NCI-H1417 treated with DMSO at 0.1 percent for 48 hours (cell line): Measurements from ENCODE around the gene POLR2I.
"Not testable (repeated sequence)": the region's sequence is repeated elsewhere in the genome, so short reads cannot be mapped to it uniquely, and the experiment has no call there.

Experiments used
- DNase-seq: peaks from one replicate; lab custom pipeline; 2025; lab: John Stamatoyannopoulos, UW

The POLR2I gene

DNA sequence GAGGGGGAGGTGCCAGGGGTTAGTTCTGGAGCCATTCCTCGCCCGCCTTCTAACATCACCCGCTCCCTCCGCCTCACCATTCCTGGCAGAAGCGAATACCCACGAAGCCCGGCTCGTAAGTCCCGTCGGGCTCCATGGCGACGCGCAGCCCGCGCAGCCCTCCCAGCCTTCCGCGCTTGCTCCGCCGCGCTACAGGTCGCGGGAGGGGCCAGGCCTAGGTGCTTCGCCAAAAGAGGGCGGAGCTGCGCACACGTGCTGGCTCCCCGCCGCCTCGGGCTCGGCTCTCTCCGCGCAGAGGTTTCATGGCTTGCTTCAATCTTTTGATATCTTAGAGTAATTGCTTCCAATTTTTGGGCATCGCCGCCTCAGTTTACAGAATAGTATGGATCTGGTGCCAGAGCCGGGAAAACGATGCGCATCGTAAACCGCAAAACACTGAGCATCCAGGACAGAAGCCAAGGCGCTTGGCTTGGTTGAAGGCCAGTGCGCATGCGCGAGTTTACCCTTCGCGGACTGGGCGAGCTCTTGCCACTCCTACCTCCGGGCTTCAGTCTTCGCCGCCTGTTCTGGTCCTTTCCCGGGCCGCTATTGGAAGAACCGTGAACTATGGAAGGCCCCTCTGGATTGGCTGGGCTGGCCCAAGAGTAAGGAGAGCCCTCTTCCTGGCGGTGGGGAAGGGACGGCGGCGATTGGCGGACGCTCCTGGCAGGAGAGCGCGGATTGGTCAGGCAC is at the start of gene POLR2I:
Gene POLR2I (minus strand): TSS at position 155 of the 732 bp plus-strand sequence. CDS start 19 bp downstream, at position 136.
- peak; percentile 97 for DNase-seq

DNA sequence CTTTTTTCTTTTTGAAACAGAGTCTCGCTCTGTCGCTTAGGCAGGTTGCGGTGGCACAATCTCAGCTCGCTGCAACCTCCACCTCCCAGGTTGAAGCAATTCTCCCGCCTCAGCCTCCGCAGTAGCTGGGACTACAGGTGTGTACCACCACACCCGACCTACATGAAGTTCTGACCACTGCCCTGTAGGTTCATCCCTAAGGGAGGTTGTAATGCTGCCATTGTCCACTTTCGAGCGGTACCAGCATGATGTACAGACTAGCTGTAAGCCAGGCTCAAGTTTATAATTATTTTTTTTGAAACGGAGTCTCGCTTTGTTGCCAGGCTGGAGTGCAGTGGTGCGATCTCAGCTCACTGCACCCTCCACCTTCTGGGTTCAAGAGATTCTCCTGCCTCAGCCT is 49.1 kb upstream of the POLR2I start:
- no peak for DNase-seq

DNA sequence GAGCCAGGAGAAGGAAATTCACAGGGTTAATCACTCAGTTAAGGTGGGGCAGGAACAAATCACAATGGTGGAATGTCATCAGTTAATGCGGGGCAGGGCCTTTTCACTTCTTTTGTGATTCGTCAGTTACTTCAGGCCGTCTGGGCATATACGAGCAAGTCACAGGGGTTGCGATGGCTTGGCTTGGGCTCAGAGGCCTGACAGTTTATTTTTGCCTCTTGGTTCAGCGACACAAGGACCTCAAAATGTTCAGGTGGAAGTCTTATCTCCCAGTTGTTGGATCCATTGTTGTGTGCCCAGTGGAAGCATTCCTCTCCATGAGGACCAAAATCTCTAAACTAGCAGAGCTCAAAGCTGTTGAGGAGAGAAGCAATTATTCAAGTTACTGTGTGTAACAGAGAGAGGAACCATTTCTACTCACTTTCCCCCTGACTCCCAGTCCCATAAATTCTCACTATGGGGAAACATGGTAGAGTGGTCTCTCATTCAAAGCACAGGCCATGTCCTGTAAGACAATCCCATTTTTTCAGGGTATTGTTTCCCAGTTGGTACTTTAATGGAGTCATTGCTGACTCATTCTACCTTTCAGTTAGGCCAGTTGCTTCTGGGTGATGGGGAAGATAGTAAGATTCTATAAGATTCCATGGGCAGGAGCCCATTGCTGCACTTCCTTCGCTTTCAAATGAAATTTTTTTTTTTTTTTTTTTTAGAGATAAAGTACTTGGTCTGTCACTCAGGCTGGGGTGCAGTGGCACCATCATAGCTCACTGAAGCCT is 46.3 kb upstream of the POLR2I start:
- no peak for DNase-seq

DNA sequence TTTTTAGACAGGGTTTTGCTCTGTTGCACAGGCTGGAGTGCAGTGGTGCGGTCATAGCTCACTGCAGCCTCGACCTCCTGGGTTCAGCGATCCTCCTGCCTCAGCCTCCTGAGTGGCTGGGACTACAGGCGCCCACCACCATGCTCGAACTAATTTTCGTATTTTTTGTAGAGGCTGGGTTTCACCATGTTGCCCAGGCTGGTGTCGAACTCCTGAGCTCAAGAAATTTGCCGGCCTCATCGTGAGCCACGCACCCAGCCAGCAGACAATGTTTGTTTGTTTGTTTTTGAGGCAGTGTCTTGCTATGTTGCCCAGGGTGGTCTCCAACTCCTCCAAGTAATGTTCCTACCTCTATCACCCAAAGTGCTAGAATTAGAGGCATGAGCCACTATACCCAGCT is 38.5 kb upstream of the POLR2I start:
- DNase-seq = no peak

DNA sequence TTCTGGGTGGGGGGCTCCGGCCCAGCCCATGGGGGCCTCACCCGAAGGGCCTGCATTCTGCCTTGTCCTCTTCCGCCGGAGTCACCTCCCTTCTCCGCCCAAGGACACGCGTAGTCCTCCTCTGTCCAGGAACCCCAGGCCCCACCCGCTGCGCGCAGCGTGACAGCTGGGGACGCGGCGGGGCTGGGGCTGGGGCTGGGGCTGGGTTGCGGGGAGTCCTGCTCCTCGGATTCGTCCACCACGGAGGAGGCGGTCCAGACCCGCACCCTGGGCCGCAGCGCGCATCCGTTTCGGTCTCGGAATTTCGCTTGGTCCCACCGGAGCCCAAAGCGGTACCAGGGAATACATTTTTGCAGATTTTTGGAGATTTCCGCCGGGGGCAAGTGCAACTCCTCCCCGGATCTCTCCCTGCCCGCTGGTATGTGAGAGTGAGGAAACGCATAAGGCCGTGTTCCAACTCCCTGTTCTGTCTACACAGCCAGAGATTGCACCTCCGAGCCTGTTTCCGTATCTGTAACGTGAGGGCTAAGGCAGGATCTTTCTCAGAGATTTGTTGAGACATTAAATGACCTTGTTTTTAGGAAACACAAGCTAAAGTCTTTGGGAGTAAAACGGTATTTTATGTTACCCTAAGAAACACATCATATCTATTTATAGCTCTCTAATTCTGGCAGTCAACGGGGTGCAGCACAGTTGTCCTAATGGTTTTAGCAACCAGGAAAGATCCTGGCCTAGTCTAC is 37.8 kb upstream of the POLR2I start, which contains the start of gene COX7A1:
Gene COX7A1 (minus strand): TSS at position 96 of the 740 bp plus-strand sequence. CDS start 40 bp downstream, at position 56.
- DNase-seq = no peak

DNA sequence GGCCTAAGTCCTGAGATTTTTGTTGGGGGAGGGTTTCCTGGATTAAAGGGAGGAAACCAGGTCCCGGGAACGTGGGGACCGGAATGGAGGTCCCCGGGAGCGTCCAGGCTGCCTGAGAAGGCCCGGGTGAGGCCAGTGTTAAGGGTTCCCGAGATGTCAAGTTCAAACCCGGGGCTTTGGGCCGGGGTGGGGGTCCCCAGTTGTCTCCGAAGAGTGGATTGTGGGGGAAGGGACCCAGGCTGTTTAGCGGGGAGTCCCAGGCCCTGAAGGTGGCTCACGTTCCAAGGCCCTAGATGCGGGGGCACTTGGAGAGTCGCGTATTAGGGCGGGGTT is 37.3 kb upstream of the POLR2I start:
- no peak for DNase-seq

DNA sequence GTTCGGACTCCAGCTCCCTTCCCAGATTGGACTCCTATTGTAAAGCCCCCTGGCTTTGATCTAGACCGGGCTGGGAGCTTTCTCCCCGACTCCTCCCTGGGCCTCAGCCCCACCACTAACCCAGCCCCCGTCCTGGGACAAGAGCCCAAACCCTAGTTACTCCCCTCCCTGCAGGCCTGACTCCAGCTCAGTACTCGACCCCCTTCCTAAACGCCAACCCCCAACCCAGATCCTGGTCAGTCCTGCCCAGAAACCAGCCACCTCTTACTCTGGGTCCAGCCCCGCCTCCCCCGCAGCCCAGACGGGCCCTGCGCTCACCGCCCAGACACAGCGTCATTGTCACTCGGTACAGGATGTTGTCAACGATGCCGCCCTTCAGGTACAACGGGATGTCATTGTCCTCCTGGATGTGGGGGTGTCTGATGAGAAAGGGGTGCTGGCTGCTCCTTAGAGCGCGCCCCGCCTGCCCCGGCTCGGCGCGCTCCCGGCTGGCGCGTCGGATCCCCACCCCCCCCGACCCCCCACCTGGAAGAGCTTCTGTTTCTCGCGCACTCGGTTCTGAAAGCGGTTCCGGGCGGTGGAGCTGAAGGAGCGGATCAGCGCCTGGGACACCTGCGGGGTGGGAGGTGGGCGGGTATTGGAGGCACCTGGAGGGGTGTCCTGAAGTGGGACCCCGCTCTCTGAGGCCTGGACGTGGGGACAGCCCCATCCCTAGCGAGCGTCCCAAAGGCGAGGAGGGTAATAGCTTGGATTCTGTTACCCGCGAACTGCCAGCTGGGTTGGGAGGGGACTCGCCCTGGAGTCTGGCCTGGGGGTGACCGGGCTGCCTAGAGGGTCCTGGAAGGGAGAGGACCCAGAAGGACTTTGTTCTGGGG is 36.7 kb upstream of the POLR2I start:
- DNase-seq = no peak

DNA sequence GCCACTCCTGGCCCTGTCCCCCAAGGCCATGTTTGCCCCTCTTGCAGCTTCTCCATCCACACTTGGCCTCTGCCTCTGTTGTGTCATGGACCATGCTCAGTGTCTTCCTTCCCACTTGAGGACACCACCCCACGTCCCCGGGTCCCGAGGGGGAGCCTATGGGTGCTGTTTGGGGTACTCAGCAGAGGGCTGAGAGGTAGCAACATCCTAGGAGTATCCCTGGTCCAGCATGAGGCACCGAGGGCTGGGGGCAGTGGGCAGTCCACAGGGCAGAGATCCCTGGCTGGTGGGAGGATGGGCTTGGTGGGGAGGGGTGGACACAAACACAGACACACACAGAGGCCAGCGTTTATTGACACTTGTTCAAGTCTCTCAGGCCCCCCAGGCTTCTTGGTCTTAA is 35.9 kb upstream of the POLR2I start:
- DNase-seq = no peak

DNA sequence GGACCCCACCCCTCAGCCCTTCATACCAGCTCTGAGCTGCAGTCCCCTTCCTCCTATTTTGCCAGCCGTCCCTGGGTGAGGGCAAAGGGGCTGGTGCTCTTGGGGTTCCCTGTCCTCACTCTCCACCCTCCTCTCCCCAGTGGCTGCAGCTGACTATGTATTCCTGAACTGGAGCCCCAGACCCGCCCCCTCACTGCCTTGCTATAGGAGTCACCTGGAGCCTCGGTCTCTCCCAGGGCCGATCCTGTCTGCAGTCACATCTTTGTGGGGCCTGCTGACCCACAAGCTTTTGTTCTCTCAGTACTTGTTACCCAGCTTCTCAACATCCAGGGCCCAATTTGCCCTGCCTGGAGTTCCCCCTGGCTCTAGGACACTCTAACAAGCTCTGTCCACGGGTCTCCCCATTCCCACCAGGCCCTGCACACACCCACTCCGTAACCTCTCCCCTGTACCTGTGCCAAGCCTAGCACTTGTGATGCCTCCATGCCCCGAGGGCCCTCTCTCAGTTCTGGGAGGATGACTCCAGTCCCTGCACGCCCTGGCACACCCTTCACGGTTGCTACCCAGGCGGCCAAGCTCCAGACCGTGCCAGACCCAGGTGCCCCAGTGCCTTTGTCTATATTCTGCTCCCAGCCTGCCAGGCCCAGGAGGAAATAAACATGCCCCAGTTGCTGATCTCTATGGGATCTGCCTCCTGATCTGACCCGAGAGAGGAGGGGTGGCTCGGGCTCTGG is 35.2 kb upstream of the POLR2I start:
- DNase-seq = no peak

DNA sequence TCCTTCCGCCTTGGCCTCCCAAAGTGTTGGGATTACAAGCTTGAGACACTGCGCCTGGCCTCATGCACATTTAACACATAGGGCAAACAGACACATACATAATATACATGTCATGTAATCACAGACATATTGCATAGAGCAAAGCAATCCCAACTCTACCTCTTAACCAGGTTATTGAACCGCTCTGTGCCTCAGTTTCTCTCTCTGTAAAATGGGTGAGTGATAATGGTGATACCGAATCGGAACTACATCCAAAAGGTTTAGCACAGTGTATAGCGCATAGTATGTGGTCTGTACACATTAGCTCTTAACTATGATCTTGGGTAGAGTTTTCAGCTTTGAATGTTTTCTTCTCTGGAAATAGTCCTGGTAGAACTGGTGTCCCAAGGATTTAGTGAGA is 29.9 kb upstream of the POLR2I start:
- DNase-seq = no peak

DNA sequence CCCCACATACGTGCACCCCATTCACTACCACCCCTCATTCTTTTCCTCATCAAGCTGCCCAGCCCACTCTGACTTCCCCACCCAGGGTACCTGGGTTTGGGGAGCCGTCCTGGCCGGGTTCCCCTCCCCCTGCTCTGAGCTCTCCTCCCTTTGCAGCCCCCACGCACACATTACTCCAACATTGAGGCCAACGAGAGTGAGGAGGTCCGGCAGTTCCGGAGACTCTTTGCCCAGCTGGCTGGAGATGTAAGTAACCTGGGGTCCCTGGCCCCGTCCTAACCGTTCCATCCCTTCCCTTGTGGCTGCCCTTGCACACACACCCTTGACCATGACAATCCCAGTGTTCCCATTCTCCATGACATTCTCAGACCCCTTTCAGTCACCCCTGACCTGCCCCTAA is 27.8 kb upstream of the POLR2I start:
- no peak for DNase-seq

DNA sequence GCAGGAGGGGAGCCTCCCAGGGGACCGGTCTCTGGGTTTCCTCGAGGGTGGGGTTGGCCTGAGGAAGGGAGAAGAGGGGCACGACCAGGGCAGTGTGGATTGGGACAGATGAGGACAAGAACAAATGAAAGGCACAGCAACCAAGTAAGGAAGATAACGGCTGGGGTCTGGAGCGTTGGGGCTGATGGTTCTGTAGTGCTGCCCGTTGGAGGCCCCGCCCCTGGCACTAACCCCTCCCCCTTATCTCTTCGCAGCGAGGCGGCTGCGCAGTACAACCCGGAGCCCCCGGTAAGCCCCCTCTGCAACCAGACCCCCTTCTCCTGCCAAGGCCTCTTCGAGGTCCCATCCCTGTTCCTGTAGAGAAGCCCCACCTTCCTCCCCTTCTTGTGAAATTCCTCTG is 27.4 kb upstream of the POLR2I start:
- DNase-seq = no peak

DNA sequence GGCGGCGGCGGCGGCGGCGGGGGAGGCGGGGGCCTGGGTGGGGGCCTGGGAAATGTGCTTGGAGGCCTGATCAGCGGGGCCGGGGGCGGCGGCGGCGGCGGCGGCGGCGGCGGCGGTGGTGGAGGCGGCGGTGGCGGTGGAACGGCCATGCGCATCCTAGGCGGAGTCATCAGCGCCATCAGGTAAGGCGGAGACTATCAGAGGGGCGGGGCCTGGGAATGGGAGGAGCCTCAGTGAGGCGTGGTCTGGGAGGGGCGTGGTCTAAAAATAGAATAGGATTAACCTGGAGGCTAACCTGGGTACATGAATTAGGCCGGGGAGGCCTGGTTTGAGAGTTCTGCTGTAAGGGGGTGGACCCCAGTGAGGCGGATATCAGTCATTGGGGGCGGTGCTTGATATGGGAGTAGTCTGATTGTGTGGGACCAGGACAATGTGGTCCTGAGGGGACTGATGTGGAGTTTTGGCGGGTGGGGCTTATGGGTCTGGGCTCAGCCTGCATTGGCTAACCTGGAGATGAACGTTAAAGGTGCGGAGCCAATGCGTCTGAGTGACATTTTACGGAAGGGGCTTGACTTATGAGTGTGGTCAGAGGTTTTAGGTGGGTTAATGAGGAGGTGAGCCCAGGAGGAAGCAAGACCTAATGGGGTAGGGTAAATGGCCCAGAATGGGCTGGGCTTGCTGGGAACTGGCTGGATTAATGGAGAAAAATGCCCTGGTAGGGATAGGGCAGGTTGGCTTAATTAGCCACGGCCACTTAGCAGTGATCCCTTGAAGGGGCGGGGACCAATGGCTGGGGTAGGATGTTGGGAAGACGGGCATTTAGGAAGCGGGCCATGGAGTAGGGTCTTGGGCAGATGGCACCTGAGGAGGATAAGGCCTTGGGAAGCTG is 26.6 kb upstream of the POLR2I start:
- DNase-seq = peak; percentile 28

DNA sequence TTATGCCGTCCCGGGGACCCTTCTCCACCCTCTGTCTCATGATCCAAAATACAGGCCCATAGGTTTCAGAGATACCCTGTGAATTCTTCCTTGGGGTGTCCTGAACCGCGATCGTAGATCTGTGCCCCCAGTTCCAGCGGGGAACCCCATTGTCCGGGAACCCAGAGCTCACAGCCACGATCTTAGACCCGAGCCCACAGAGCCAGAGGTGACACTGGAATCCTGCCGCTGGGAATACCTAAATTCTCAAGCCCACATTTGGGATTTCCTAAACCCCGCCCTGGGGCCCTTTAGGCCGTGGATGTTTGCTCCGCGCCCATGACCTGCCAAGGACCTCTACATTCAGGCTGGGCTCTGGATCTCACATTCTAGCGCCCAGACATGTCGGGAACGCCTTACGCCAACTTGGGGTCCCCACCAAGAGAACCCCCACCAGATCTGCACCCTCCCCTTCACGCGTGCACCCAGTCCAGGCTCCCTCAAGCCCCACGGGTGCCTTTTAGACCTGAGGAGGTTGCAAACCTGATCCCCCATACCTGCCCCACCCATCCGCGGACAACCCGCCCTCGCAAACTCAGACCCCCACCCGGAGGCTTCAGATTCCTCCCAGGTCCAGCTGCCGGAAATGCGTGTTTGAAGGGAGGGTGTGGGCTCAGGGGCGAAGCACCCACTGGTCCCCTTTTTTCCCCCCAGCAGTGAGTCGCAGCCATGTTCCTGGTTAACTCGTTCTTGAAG is 25.8 kb upstream of the POLR2I start:
- no peak for DNase-seq

DNA sequence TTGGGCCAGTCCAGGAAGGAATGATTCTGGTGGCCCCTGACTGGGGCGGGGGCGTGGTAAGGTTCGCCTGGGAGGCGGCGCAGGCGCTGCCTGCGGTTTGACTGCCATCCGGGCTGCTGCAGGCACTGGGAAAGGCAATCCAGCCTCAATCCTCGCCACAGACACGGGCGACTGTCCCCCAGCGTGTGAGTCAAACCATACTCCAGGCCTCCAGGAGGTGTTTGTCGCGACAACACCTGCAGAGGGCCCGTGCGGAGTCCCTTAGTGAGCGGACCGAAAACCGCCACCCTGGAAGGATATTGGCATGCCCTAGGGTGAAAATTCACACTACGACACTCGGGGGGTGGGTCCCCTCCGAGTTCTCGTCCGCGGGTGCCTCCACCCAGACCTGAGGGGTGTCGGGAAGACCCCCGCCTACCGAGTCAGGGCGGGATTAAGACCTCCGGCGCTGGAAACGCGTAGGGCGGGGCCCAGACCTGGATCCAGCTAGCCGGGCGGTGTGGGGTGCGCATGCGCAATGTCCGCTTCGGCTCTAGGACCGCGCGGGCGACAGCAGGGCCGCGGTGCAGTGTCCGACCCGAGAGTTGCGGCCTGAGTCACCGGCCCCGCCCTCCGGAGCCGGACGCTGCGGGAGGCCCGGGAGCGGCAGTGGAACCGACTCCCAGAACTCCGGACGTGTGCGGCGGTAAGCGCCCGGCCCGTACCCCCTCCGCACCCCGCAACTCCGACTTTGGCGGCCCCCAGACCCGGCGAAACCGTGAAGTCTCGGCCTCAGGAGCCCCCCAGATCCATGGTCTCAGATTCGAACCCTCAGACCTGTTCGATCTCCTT is 25.0 kb upstream of the POLR2I start, which contains the start of gene CAPNS1:
Gene CAPNS1 (plus strand): TSS at position 594 of the 831 bp plus-strand sequence. CDS start 946 bp downstream, outside the sequence.
- DNase-seq = peak; percentile 65

DNA sequence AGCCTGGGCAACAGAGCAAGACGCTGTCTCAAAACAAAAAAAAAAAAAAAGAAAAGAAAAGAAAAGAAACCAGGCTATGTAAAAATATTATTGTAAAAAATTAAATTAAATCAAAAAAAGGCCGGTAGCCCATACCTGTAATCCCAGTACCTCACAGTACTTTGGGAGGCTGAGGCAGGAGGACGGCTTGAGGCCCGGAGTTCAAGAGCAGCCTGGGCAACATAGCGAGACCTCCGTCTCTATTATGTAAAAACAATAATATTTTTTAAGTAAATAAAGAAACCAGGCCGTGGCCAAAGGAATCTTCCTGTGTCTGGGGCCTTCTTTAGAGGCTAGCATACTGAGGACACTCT is 24.4 kb upstream of the POLR2I start:
- DNase-seq = no peak

DNA sequence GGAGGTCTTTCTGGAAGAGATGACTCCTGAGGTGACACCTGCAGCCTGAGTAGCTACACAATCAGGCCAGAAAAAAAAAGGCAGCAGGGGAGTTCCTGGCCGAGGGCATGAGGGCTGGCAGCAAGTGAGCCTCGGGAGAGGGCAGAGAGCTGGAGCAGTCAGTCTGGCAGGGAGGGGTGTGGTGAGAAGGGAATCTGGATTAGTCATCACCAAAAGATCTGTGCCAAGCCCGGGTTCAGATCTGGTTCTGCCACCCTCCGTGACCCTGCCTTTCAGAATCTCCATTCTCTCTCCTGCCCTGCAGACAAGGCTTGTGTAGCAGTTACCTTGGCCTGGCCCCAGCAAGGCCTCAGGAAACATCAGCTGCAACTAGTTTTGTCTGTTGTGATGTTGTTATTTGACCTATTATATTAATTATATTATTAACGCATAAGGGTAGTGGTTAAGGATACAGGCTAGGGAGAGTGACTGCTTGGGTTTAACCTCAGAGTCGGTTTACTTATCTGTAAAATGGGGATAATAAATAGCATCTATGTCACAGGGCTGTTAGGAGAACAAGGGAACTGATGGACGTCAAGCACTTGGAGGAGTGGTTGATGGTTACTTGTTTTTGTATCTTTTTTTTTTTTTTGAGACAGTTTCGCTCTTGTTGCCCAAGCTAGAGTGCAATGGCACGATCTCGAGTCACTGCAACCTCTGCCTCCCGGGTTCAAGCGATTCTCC is 22.4 kb upstream of the POLR2I start:
- no peak for DNase-seq

DNA sequence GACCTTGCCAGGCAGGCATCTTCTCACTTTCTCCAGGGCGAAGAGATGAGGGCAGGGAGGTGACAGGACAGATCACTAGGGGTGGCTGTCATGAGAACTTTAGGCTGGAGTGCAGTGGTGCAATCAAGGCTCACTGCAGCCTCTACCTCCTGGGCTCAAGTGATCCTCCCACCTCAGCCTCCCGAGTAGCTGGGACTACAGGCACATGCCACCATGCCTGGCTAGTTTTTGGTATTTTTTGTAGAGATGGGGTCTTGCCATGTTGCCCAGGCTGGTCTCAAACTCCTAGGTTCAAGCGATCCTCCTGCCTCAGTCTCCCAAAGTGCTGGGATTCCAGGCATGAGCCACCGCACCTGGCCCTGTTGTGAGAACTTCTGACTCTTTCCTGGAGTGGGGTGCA is 20.2 kb upstream of the POLR2I start:
- DNase-seq = not testable (repeated sequence)
